ENCODE results near the gene MIOS. TPM values are rescaled to one million over a fixed set of nuclear protein-coding genes. Genes with fewer than 3 reads are reported as not detected.

The MIOS gene
- total RNA-seq, 1 donor from 2014 or later, result 27.8 TPM

GRCh38 chr7:7533831-7534430, 32.8 kb upstream of the MIOS start:
- Histone ChIP-seq H3K36me3 (no peaks in the 10 kb centered on the region), H3K4me1 (no peaks in the 10 kb centered on the region), H3K27ac (no peak overlapping the region), H3K27me3 (no peaks in the 10 kb centered on the region), H3K4me3 (no peak overlapping the region), H3K9me3 (no peaks in the 10 kb centered on the region)
- DNase-seq (no peak), ATAC-seq (no peak)
- intact Hi-C loops (cut with DNase I), result loop anchor here (10.0 kb wide), 1 partner anchor 89 kb away; no protein-coding TSS in a partner anchor
- no peak for TF ChIP-seq CTCF (IDR thresholded peaks at IDR 0.05)

GRCh38 chr7:7535691-7536090, 31.0 kb upstream of the MIOS start, which contains the start of gene COL28A1:
Gene COL28A1 (minus strand): TSS chr7:7535873. CDS start chr7:7532875, 2,998 bp downstream.
- H3K4me3 ChIP-seq, result no peak within 1 kb of the TSS
- ATAC-seq, result no peak

GRCh38 chr7:7536396-7537019, 30.2 kb upstream of the MIOS start:
- Histone ChIP-seq H3K27ac (no peak overlapping the region), H3K4me3 (no peak overlapping the region), H3K4me1 (no peaks in the 10 kb centered on the region), H3K9me3 (no peaks in the 10 kb centered on the region), H3K36me3 (no peaks in the 10 kb centered on the region), H3K27me3 (no peaks in the 10 kb centered on the region)
- no peak for ATAC-seq
- no peak for DNase-seq
- intact Hi-C loops (cut with DNase I), result loop anchor here (10.0 kb wide), 1 partner anchor 92 kb away; no protein-coding TSS in a partner anchor
- no peak for TF ChIP-seq CTCF (IDR thresholded peaks at IDR 0.05)

More at GRCh38 chr7:7535691-7536090, 31.0 kb upstream of the MIOS start, which contains the start of gene COL28A1:
- intact Hi-C loops (cut with DNase I), result loop anchor here (10.0 kb wide), 1 partner anchor 91 kb away; no protein-coding TSS in a partner anchor
- DNase-seq, result no peak
- no peak for TF ChIP-seq CTCF (IDR thresholded peaks at IDR 0.05)
- Histone ChIP-seq H3K27me3 (no peaks in the 10 kb centered on the region), H3K27ac (no peak within 1 kb of the TSS), H3K4me1 (no peaks in the 10 kb centered on the region), H3K9me3 (no peaks in the 10 kb centered on the region), H3K36me3 (no peaks in the 10 kb centered on the region)

GRCh38 chr7:7537711-7538110, 29.0 kb upstream of the MIOS start:
- Histone ChIP-seq H3K4me3 (no peak overlapping the region), H3K4me1 (no peaks in the 10 kb centered on the region), H3K27me3 (no peaks in the 10 kb centered on the region), H3K36me3 (no peaks in the 10 kb centered on the region), H3K9me3 (no peaks in the 10 kb centered on the region), H3K27ac (no peak overlapping the region)
- intact Hi-C loops (cut with DNase I), result loop anchor here (10.0 kb wide), 1 partner anchor 93 kb away; no protein-coding TSS in a partner anchor
- no peak for DNase-seq
- no peak for TF ChIP-seq CTCF (IDR thresholded peaks at IDR 0.05)
- ATAC-seq, result no peak

- Histone ChIP-seq H3K9me3 (no peaks in the 10 kb centered on the region), H3K27me3 (no peaks in the 10 kb centered on the region), H3K4me3 (no peak overlapping the region), H3K4me1 (no peaks in the 10 kb centered on the region), H3K36me3 (no peaks in the 10 kb centered on the region), H3K27ac (no peak overlapping the region)
- ATAC-seq (no peak), DNase-seq (no peak)
- TF ChIP-seq CTCF (IDR thresholded peaks at IDR 0.05), result no peak
- intact Hi-C loops (cut with DNase I), result loop anchor here (10.0 kb wide), 1 partner anchor 94 kb away; no protein-coding TSS in a partner anchor
These were observed 27.5 kb upstream of the MIOS start for GRCh38 chr7:7539152-7539551.
